NCI-H748 (cell line): ENCODE measurements around the gene COL4A2.
A peak's percentile ranks its signal among the peaks of the same experiment; 100 is the strongest.

ENCODE experiments used
- DNase-seq: peaks from one replicate; lab custom pipeline; 2025; ENCODE audit not compliant: unreplicated experiment; lab: John Stamatoyannopoulos, UW

The COL4A2 gene

GRCh38 chr13:110546926-110547325 lies 239.8 kb downstream of the COL4A2 start:
- no peak for DNase-seq

GRCh38 chr13:110548891-110549794 lies 242.1 kb downstream of the COL4A2 start:
- DNase-seq, result no peak

GRCh38 chr13:110549795-110550160 lies 242.7 kb downstream of the COL4A2 start:
- DNase-seq, result no peak

- DNase-seq, result no peak
These were observed 244.2 kb downstream of the COL4A2 start for GRCh38 chr13:110551284-110551683.

- no peak for DNase-seq
These were observed 245.7 kb downstream of the COL4A2 start for GRCh38 chr13:110552767-110553166.

GRCh38 chr13:110553417-110553816 lies 246.3 kb downstream of the COL4A2 start:
- DNase-seq, result no peak

- DNase-seq, result no peak
These were observed 247.2 kb downstream of the COL4A2 start for GRCh38 chr13:110554227-110554836.

- no peak for DNase-seq
These were observed 247.9 kb downstream of the COL4A2 start for GRCh38 chr13:110554946-110555345.

GRCh38 chr13:110555601-110556223 lies 248.6 kb downstream of the COL4A2 start:
- DNase-seq, result no peak

GRCh38 chr13:110556224-110556606 lies 249.1 kb downstream of the COL4A2 start:
- no peak for DNase-seq

- no peak for DNase-seq
These were observed 250.0 kb downstream of the COL4A2 start for GRCh38 chr13:110557082-110557481.

- DNase-seq, result no peak
These were observed 250.7 kb downstream of the COL4A2 start for GRCh38 chr13:110557610-110558305.

- DNase-seq, result no peak
These were observed 252.4 kb downstream of the COL4A2 start for GRCh38 chr13:110559429-110559943.

GRCh38 chr13:110559986-110560385 lies 252.9 kb downstream of the COL4A2 start:
- DNase-seq, result no peak

GRCh38 chr13:110560601-110561343 lies 253.7 kb downstream of the COL4A2 start:
- DNase-seq, result peak; percentile 64

GRCh38 chr13:110561344-110562035 lies 254.4 kb downstream of the COL4A2 start, which contains the start of gene RAB20:
Gene RAB20, minus strand, starts transcription at chr13:110561722. Its CDS starts 203 bp downstream, at chr13:110561519.
- DNase-seq, result peak; percentile 85

- DNase-seq, result no peak
These were observed 255.0 kb downstream of the COL4A2 start for GRCh38 chr13:110562036-110562597.
